Neural cell (in vitro differentiated cells): Measurements from ENCODE around the gene TFAM. TPM values are rescaled to one million over a fixed set of nuclear protein-coding genes. Genes with fewer than 3 reads are reported as not detected.

Source experiments
- H2AFZ ChIP-seq: fragments of 200-600, 300-800 bp; sonication (generic), shearing (Covaris generic); 2 replicates; pipeline ENCODE4 v1.6.0; 2014; ENCODE audit warnings: low read depth, mild to moderate bottlenecking, antibody characterized with exemption, low read length, moderate library complexity
- H3F3A ChIP-seq: fragments of 200-600 bp; shearing (Covaris generic); 2 replicates; pipeline ENCODE4 v1.6.1; 2016; ENCODE audit warnings: mild to moderate bottlenecking, moderate library complexity, mixed read lengths, antibody characterized with exemption, low read length; ENCODE audit not compliant: insufficient read depth, poor library complexity, severe bottlenecking
- H3K27ac ChIP-seq: fragments of 200-600, 300-800 bp; sonication (generic), shearing (Covaris generic); 2 replicates; pipeline ENCODE4 v1.5.1; 2014; ENCODE audit warnings: mild to moderate bottlenecking, low read length, moderate library complexity
- H3K27me3 ChIP-seq: fragments of 300-800, 200-600 bp; sonication (generic), shearing (Covaris generic); 2 replicates; pipeline ENCODE4 v1.6.0; 2014; ENCODE audit warnings: mild to moderate bottlenecking, low read depth, low read length, moderate library complexity; ENCODE audit not compliant: insufficient read depth
- H3K36me3 ChIP-seq: fragments of 300-800, 200-600 bp; sonication (generic), shearing (Covaris generic); 2 replicates; pipeline ENCODE4 v1.5.1; 2014; ENCODE audit warnings: mild to moderate bottlenecking, antibody characterized with exemption, low read length, moderate library complexity; ENCODE audit not compliant: insufficient read depth
- H3K4me2 ChIP-seq: fragments of 300-800, 200-600 bp; sonication (generic), shearing (Covaris generic); 2 replicates; pipeline ENCODE4 v1.6.0; 2014; ENCODE audit warnings: mild to moderate bottlenecking, low read length
- H3K4me3 ChIP-seq: fragments of 300-800, 200-600 bp; sonication (generic), shearing (Covaris generic); 2 replicates; pipeline ENCODE4 v1.5.1; 2014; ENCODE audit warnings: mild to moderate bottlenecking, low read length, moderate library complexity
- H3K79me2 ChIP-seq: fragments of 200-600 bp; shearing (Covaris generic); replicated peaks from 2 replicates; pipeline ENCODE4 v1.6.0; 2014; ENCODE audit warnings: mild to moderate bottlenecking, low read length, moderate library complexity; ENCODE audit not compliant: insufficient read depth
- H3K9ac ChIP-seq: fragments of 300-800, 200-600 bp; sonication (generic), shearing (Covaris generic); 2 replicates; pipeline ENCODE4 v1.6.1; 2016; ENCODE audit warnings: mild to moderate bottlenecking, low read length, mixed read lengths
- H3K9me2 ChIP-seq: fragments of 200-600 bp; shearing (Covaris generic); 2 replicates; pipeline ENCODE4 v1.6.1; 2016; ENCODE audit warnings: mild to moderate bottlenecking, low read length, mixed read lengths; ENCODE audit not compliant: insufficient read depth
- H3K9me3 ChIP-seq: fragments of 200-600, 300-800 bp; sonication (generic), shearing (Covaris generic); 2 replicates; pipeline ENCODE4 v1.6.1; 2016; ENCODE audit warnings: mild to moderate bottlenecking, mixed run types, low read length, moderate library complexity, mixed read lengths
- H4K20me1 ChIP-seq: fragments of 200-600 bp; shearing (Covaris generic); 2 replicates; pipeline ENCODE4 v1.6.1; 2016; ENCODE audit warnings: mild to moderate bottlenecking, mixed run types; ENCODE audit not compliant: insufficient read depth
- EP300 ChIP-seq: fragments of 450-650 bp; conservative IDR thresholded peaks from 2 replicates; pipeline ENCODE4 v1.6.1; 2014; ENCODE audit warnings: antibody characterized with exemption, mild to moderate bottlenecking, moderate library complexity; ENCODE audit not compliant: poor library complexity, severe bottlenecking
- EZH2 ChIP-seq: fragments of 200-600, 300-800 bp; shearing (Covaris generic), sonication (generic); IDR thresholded peaks from 2 replicates; pipeline ENCODE4 v1.6.1; 2014; ENCODE audit warnings: antibody characterized with exemption, low read length, borderline replicate concordance, mild to moderate bottlenecking; ENCODE audit not compliant: insufficient read depth, poor library complexity, severe bottlenecking
- MXI1 ChIP-seq: fragments of 450-650 bp; conservative IDR thresholded peaks from 2 replicates; pipeline ENCODE4 v1.6.1; 2014; ENCODE audit warnings: antibody characterized with exemption, mild to moderate bottlenecking; ENCODE audit not compliant: poor library complexity, severe bottlenecking
- POLR2AphosphoS5 ChIP-seq: IDR thresholded peaks from 2 replicates; pipeline ENCODE4 v1.6.1; 2012
- RAD21 ChIP-seq: fragments of 450-650 bp; conservative IDR thresholded peaks from 2 replicates; pipeline ENCODE4 v1.6.1; 2014; ENCODE audit warnings: antibody characterized with exemption, mild to moderate bottlenecking, moderate library complexity
- SMC3 ChIP-seq: fragments of 450-650 bp; conservative IDR thresholded peaks from 2 replicates; pipeline ENCODE4 v1.6.1; 2014; ENCODE audit warnings: antibody characterized with exemption, mild to moderate bottlenecking, moderate library complexity; ENCODE audit not compliant: poor library complexity
- TAF1 ChIP-seq: IDR thresholded peaks from 2 replicates; pipeline ENCODE4 v1.6.1; 2012; ENCODE audit warnings: low read depth
- polyA plus RNA-seq: library from polyadenylated mRNA; depleted of rRNA; stranded (reverse); fragments of >200 nt; gene quantifications from 2 replicates; pipeline ENCODE4 v1.2.3, GENCODE V29; 2014
- TF ChIP-seq, protein P1 (sequence below): fragments of 450-650 bp; IDR thresholded peaks from 2 replicates; pipeline ENCODE4 v1.5.1; 2014; ENCODE audit warnings: antibody characterized with exemption, mild to moderate bottlenecking, moderate library complexity; ENCODE audit not compliant: poor library complexity, severe bottlenecking
- TF ChIP-seq, protein P2 (sequence below): IDR thresholded peaks from 2 replicates; pipeline ENCODE4 v1.6.1; 2012; ENCODE audit warnings: borderline replicate concordance

Gene TFAM
- polyA plus RNA-seq, 1 donor from 2014 or later, result 27.2 TPM

DNA sequence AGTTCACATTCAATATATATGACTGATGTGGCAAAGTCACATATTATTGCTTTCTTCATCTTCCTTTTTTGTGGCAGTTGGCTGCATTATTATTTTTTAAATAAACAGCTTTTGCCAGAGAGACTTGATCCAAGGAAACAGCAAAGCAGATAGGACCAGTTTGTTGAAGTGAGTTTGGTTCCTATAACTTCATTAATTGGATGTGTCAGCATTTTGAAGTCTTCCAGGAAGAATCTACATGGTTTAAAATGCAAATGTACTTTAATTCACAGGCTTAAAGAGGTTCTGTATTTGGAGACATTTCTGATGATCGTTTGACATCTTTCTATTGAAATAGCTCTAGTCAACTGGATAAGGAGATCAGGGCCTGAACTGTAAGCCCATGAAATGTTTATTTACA, 37.2 kb upstream of the TFAM start:
- Histone ChIP-seq H3K9me2 (no peaks in the 10 kb centered on the region), H2AFZ (no peak overlapping the region), H3F3A (no peaks in the 10 kb centered on the region), H3K4me3 (no peak overlapping the region), H3K4me2 (no peak overlapping the region), H3K36me3 (no peaks in the 10 kb centered on the region), H3K27me3 (no peaks in the 10 kb centered on the region), H3K9ac (no peak overlapping the region), H4K20me1 (no peaks in the 10 kb centered on the region), H3K27ac (no peak overlapping the region), H3K9me3 (no peaks in the 10 kb centered on the region), H3K79me2 (peaks cover 55% of the 10 kb centered on the region)
- TF ChIP-seq EP300, result no peak
- TF ChIP-seq POLR2AphosphoS5, result no peak
- no peak for TF ChIP-seq MXI1
- TF ChIP-seq SMC3, result no peak
- TF ChIP-seq TAF1, result no peak
- TF ChIP-seq RAD21, result no peak
- no peak for TF ChIP-seq EZH2
- TF ChIP-seq, protein P1, sequence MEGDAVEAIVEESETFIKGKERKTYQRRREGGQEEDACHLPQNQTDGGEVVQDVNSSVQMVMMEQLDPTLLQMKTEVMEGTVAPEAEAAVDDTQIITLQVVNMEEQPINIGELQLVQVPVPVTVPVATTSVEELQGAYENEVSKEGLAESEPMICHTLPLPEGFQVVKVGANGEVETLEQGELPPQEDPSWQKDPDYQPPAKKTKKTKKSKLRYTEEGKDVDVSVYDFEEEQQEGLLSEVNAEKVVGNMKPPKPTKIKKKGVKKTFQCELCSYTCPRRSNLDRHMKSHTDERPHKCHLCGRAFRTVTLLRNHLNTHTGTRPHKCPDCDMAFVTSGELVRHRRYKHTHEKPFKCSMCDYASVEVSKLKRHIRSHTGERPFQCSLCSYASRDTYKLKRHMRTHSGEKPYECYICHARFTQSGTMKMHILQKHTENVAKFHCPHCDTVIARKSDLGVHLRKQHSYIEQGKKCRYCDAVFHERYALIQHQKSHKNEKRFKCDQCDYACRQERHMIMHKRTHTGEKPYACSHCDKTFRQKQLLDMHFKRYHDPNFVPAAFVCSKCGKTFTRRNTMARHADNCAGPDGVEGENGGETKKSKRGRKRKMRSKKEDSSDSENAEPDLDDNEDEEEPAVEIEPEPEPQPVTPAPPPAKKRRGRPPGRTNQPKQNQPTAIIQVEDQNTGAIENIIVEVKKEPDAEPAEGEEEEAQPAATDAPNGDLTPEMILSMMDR, result no peak
- TF ChIP-seq, protein P2, sequence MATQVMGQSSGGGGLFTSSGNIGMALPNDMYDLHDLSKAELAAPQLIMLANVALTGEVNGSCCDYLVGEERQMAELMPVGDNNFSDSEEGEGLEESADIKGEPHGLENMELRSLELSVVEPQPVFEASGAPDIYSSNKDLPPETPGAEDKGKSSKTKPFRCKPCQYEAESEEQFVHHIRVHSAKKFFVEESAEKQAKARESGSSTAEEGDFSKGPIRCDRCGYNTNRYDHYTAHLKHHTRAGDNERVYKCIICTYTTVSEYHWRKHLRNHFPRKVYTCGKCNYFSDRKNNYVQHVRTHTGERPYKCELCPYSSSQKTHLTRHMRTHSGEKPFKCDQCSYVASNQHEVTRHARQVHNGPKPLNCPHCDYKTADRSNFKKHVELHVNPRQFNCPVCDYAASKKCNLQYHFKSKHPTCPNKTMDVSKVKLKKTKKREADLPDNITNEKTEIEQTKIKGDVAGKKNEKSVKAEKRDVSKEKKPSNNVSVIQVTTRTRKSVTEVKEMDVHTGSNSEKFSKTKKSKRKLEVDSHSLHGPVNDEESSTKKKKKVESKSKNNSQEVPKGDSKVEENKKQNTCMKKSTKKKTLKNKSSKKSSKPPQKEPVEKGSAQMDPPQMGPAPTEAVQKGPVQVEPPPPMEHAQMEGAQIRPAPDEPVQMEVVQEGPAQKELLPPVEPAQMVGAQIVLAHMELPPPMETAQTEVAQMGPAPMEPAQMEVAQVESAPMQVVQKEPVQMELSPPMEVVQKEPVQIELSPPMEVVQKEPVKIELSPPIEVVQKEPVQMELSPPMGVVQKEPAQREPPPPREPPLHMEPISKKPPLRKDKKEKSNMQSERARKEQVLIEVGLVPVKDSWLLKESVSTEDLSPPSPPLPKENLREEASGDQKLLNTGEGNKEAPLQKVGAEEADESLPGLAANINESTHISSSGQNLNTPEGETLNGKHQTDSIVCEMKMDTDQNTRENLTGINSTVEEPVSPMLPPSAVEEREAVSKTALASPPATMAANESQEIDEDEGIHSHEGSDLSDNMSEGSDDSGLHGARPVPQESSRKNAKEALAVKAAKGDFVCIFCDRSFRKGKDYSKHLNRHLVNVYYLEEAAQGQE, result no peak

DNA sequence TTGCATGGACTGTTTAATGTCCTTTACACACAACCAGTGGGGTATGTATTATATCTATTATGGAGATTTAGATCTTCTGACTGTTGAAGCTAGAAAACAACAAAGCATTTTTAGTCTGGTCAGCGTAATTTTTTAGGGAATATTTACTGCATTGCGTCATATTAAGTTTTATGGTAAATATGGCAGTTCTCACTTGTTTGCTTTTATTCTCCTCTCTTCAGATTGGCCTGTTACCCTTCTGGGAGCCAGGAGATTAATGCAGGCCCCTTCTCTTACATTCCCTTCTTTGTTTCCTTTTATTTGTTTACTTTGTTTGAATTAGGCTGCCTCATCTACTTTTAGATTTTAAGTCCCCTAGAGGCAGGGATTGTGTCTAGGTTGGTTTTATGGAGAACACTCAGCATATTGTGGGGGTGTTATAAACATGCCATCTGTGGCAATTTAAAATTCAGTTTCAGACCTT, 36.6 kb upstream of the TFAM start:
- no peaks in the 10 kb centered on the region for H3K36me3 ChIP-seq
- H2AFZ ChIP-seq, result no peak overlapping the region
- H3K9me2 ChIP-seq, result no peaks in the 10 kb centered on the region
- H3F3A ChIP-seq, result no peaks in the 10 kb centered on the region
- peaks cover 51% of the 10 kb centered on the region for H3K79me2 ChIP-seq
- no peak overlapping the region for H3K4me3 ChIP-seq
- no peak overlapping the region for H3K4me2 ChIP-seq
- no peaks in the 10 kb centered on the region for H3K27me3 ChIP-seq
- TF ChIP-seq RAD21 (no peak), EP300 (no peak), EZH2 (no peak)
- H3K9me3 ChIP-seq, result no peaks in the 10 kb centered on the region
- no peaks in the 10 kb centered on the region for H4K20me1 ChIP-seq
- no peak overlapping the region for H3K9ac ChIP-seq
- no peak overlapping the region for H3K27ac ChIP-seq

DNA sequence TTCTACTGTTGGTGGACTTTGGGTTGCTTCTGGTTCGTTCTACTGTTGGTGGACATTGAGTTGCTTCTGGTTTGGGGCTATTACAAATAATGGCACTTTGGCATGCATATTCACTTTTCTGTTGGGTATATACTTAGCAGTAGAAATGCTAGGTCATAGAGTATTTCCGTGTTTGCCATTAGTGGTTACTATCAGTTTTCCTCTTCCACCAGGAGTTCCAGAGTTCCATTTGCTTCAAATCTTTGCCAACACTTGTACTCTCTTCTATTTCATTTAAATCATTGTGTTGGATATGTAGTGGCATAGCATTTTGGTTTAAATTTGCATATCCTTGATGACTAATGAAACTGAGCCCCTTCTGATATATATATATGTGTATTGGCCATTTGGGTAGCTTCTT, 35.2 kb upstream of the TFAM start:
- Histone ChIP-seq H3F3A (no peaks in the 10 kb centered on the region), H3K36me3 (no peaks in the 10 kb centered on the region), H3K4me2 (no peak overlapping the region), H3K27ac (no peak overlapping the region), H3K79me2 (peaks cover 55% of the 10 kb centered on the region), H3K4me3 (no peak overlapping the region), H3K9me3 (no peaks in the 10 kb centered on the region), H3K9me2 (no peaks in the 10 kb centered on the region), H3K9ac (no peak overlapping the region), H2AFZ (no peak overlapping the region), H4K20me1 (no peaks in the 10 kb centered on the region), H3K27me3 (no peaks in the 10 kb centered on the region)
- TF ChIP-seq TAF1, result no peak
- TF ChIP-seq, protein P1, result no peak
- no peak for TF ChIP-seq EZH2
- TF ChIP-seq, protein P2, result no peak
- no peak for TF ChIP-seq SMC3
- TF ChIP-seq EP300, result no peak
- no peak for TF ChIP-seq RAD21
- TF ChIP-seq POLR2AphosphoS5, result no peak
- no peak for TF ChIP-seq MXI1
